ENCODE results near the gene YJU2. TPM values are rescaled to one million over a fixed set of nuclear protein-coding genes. Genes with fewer than 3 reads are reported as not detected.
A peak's percentile ranks its signal among the peaks of the same experiment; 100 is the strongest.

The YJU2 gene
- 10 to 100 TPM; 27.9 to 29.0 TPM for total RNA-seq

GRCh38 chr19:4246767-4247593 lies at the start of gene YJU2:
YJU2 (plus strand) TSS chr19:4247080; CDS start chr19:4247147, 67 bp downstream.
- Mint-ChIP-seq H3K27me3 (no peaks in the 10 kb centered on the region), H3K27ac (peak within 1 kb of the TSS; percentile 98), H3K36me3 (peaks cover 29% of the 10 kb centered on the region), H3K9me3 (peaks cover 1% of the 10 kb centered on the region), H3K4me1 (peaks cover 6% of the 10 kb centered on the region), H3K4me3 (peak within 1 kb of the TSS; percentile 93)
- ATAC-seq (ENCODE audit: low read depth) (peak; percentile 94), DNase-seq (peak; percentile 94)
- POLR2A ChIA-PET: interaction anchor here (0.5 to 1.5 kb wide), 13 partner anchors 10 to 224 kb away, joined by 3 to 20 read pairs (median 4); partner anchors contain the start of genes CHAF1A, MPND, SH3GL1 and SHD

DNA sequence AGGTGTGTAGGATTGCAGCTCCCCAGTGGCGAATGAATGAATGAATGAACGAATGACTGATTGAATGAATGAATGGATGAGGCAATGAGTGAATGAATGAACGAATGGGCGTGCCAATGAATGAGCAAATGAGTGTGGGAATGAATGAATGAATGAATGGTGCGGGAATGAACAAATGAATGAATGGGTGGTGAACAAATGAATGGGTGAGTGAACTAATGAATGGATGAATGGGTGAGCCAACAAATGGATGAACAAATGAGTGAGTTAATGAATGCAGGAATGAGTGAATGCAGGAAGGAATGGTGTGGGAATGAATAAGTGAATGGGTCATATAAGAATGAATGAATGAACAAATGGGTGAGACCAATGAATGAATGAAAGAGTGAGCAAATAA lies 49.7 kb upstream of the YJU2 start:
- POLR2A ChIA-PET: no interaction called here
- ATAC-seq (ENCODE audit: low read depth): no peak
- Mint-ChIP-seq H3K36me3 (peaks cover 8% of the 10 kb centered on the region), H3K4me1 (peaks cover 8% of the 10 kb centered on the region), H3K27me3 (peaks cover 37% of the 10 kb centered on the region), H3K27ac (no peak overlapping the region), H3K4me3 (no peak overlapping the region), H3K9me3 (peaks cover 7% of the 10 kb centered on the region)
- DNase-seq: no peak

DNA sequence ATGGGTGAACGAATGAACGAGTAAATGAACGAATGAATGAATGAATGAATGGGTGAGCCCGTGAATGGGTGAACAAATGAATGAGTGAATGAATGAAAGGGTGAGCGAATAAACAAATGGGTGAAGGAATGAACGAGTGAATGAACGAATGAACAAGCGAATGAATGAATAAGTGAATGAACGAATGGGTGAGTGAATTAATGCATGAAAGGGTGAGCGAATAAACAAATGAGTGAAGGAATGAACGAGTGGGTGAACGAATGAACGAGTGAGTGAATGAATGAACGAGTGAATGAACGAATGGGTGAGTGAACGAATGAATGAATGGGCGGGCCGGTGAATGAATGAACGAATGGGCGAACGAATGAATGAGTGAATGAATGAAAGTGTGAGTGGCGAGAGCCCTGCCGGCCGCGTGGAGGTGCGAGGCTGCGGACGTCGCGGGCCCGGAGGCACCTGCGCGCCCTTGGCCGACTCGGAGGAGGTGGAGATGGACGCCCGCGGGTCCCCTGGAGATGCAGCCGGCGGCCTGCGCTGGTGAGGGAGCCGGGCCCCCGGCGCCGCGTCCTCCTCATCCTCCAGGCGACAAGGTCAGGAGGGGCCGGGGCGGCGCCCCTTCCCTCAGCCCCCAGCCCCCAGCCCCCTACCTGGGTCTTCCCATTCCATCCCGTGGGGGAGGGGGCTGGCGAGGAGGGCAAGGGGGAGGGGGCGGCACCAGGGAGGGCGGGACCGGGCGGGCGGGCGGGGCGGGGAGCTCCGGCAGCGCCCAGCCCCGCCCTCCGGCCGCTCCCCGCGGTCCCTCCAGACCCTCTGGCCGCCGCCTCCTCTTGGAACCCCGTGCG lies 49.0 kb upstream of the YJU2 start:
- Mint-ChIP-seq H3K27ac (no peak overlapping the region), H3K4me3 (no peak overlapping the region), H3K4me1 (peaks cover 8% of the 10 kb centered on the region), H3K9me3 (peaks cover 7% of the 10 kb centered on the region), H3K27me3 (peaks cover 37% of the 10 kb centered on the region), H3K36me3 (peaks cover 8% of the 10 kb centered on the region)
- DNase-seq (no peak), ATAC-seq (ENCODE audit: low read depth) (no peak)
- POLR2A ChIA-PET: no interaction called here

DNA sequence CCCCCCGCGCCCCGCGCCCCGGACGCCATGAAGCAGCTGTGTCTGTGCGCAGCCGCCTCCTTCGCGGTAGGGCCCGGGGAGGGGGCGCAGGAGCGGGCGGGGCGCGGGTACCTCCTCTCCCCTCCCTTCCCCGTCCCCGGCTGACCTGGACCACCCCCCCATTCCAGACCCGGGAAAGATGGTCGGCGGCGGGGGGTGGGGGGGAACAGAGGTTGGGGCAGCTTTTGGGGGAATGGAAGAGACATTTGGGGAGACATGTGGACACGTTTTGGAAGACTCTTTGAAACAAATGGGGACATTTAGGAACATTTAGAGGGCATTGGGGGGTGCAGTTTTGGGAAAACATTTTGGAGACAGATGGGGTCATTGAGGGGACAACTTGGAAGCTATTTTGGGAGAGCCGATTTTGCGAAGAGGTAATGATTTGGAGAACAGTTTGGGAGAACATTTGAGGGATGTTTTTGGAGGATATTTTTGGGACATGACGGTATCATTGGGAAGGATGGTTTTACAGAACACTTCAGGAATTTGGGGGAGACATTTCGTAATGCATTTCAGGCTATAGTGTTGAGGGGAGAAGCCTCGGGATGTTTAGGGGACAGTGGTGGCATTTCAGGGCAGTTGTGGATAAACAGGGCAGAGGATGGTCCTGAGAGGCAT lies 48.3 kb upstream of the YJU2 start:
- peaks cover 8% of the 10 kb centered on the region for H3K36me3 Mint-ChIP-seq
- ATAC-seq (ENCODE audit: low read depth) (no peak), DNase-seq (no peak)
- H3K27ac Mint-ChIP-seq: no peak overlapping the region
- peaks cover 7% of the 10 kb centered on the region for H3K9me3 Mint-ChIP-seq
- no peak overlapping the region for H3K4me3 Mint-ChIP-seq
- H3K27me3 Mint-ChIP-seq: peaks cover 31% of the 10 kb centered on the region
- POLR2A ChIA-PET: interaction anchor here (0.5 kb wide), 1 partner anchor 34 kb away, joined by 4 read pairs; no protein-coding TSS in a partner anchor
- peaks cover 8% of the 10 kb centered on the region for H3K4me1 Mint-ChIP-seq

DNA sequence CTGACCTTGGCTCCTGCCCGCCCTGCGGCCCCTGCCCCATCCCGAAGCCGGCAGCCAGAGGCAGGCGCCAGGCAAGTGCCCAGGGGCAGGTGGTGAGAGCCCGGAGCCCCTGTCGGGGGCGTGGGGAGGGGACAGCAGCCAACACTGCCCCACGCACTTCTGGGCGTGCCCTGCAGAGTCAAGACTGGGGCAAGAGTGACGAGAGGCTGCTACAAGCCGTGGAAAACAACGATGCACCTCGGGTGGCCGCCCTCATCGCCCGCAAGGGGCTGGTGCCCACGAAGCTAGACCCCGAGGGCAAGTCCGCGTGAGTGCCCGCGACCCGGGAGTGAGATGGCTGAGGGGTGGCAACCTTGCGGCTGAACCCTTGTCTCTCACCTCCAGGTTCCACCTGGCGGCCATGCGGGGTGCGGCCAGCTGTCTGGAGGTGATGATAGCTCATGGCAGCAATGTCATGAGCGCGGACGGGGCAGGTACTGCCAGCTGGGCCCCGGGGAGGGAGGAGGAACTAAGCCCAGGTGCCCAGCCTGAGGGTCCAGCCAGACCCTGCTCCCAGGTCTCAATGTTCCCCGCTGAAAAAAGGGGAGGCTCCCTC lies 47.1 kb upstream of the YJU2 start:
- peaks cover 8% of the 10 kb centered on the region for H3K36me3 Mint-ChIP-seq
- POLR2A ChIA-PET: no interaction called here
- H3K4me1 Mint-ChIP-seq: peaks cover 11% of the 10 kb centered on the region
- peaks cover 7% of the 10 kb centered on the region for H3K9me3 Mint-ChIP-seq
- no peak overlapping the region for H3K27ac Mint-ChIP-seq
- no peak for ATAC-seq (ENCODE audit: low read depth)
- DNase-seq: no peak
- no peak overlapping the region for H3K4me3 Mint-ChIP-seq
- peaks cover 31% of the 10 kb centered on the region for H3K27me3 Mint-ChIP-seq

- peaks cover 8% of the 10 kb centered on the region for H3K36me3 Mint-ChIP-seq
- POLR2A ChIA-PET: interaction anchor here (0.7 to 0.9 kb wide), 2 partner anchors 215 to 216 kb away, joined by 3 read pairs; partner anchors contain the start of gene EEF2
- peaks cover 7% of the 10 kb centered on the region for H3K9me3 Mint-ChIP-seq
- H3K27me3 Mint-ChIP-seq: peaks cover 31% of the 10 kb centered on the region
- H3K4me1 Mint-ChIP-seq: peaks cover 11% of the 10 kb centered on the region
- ATAC-seq (ENCODE audit: low read depth): no peak
- no peak overlapping the region for H3K4me3 Mint-ChIP-seq
- no peak overlapping the region for H3K27ac Mint-ChIP-seq
- DNase-seq: no peak
Measured at GRCh38 chr19:4200940-4201542, 45.8 kb upstream of the YJU2 start.

- ATAC-seq (ENCODE audit: low read depth) (no peak), DNase-seq (no peak)
- Mint-ChIP-seq H3K27ac (no peak overlapping the region), H3K4me3 (no peak overlapping the region), H3K9me3 (peaks cover 7% of the 10 kb centered on the region), H3K36me3 (peaks cover 8% of the 10 kb centered on the region), H3K27me3 (peaks cover 27% of the 10 kb centered on the region), H3K4me1 (peaks cover 11% of the 10 kb centered on the region)
- POLR2A ChIA-PET: interaction anchor here (0.6 to 1.3 kb wide), 2 partner anchors 216 to 241 kb away, joined by 3 to 5 read pairs; partner anchors contain the start of gene EEF2
Measured at GRCh38 chr19:4201798-4202197, 45.1 kb upstream of the YJU2 start.

- H3K27ac Mint-ChIP-seq: no peak overlapping the region
- ATAC-seq (ENCODE audit: low read depth) (no peak), DNase-seq (no peak)
- no peaks in the 10 kb centered on the region for H3K9me3 Mint-ChIP-seq
- POLR2A ChIA-PET: no interaction called here
- no peaks in the 10 kb centered on the region for H3K36me3 Mint-ChIP-seq
- H3K4me3 Mint-ChIP-seq: no peak overlapping the region
- peaks cover 3% of the 10 kb centered on the region for H3K4me1 Mint-ChIP-seq
- H3K27me3 Mint-ChIP-seq: no peaks in the 10 kb centered on the region
Measured at GRCh38 chr19:4206818-4207484, 39.9 kb upstream of the YJU2 start.

DNA sequence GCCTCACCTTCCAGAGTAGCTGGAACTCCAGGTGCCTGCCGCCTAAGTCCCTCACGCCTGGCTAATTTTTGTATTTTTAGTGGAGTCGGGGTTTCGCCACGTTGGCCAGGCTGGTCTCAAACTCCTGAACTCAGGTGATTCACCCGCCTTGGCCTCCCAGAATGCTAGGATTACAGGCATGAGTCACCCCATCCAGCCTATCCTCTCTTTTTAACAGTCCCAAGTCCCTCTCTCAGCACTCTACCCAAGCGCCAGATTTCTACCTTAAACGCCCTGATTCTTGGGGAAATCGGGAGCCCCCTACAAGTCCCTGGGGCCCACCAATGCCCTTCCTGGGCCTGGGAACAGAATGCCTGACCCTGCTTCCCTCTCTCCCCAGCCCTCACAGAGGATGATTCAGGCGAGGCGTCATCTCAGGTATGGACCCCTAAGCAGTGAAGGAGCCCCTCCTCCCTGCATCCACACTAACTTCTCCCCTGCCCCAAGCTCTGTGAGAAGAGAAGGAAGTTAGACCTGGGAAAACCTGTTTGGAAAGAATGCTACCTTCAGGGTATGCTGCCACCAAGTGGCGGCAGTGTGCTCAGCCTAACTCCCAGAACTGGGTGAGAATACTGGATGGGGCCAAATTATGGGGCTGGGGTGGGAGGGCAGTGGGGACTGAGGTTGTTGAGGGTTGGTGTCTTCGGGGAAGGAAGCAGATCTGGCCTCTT lies 38.3 kb upstream of the YJU2 start:
- no peaks in the 10 kb centered on the region for H3K9me3 Mint-ChIP-seq
- H3K27ac Mint-ChIP-seq: no peak overlapping the region
- POLR2A ChIA-PET: no interaction called here
- no peak for DNase-seq
- no peak for ATAC-seq (ENCODE audit: low read depth)
- no peaks in the 10 kb centered on the region for H3K27me3 Mint-ChIP-seq
- no peak overlapping the region for H3K4me3 Mint-ChIP-seq
- H3K4me1 Mint-ChIP-seq: peaks cover 3% of the 10 kb centered on the region
- H3K36me3 Mint-ChIP-seq: no peaks in the 10 kb centered on the region

DNA sequence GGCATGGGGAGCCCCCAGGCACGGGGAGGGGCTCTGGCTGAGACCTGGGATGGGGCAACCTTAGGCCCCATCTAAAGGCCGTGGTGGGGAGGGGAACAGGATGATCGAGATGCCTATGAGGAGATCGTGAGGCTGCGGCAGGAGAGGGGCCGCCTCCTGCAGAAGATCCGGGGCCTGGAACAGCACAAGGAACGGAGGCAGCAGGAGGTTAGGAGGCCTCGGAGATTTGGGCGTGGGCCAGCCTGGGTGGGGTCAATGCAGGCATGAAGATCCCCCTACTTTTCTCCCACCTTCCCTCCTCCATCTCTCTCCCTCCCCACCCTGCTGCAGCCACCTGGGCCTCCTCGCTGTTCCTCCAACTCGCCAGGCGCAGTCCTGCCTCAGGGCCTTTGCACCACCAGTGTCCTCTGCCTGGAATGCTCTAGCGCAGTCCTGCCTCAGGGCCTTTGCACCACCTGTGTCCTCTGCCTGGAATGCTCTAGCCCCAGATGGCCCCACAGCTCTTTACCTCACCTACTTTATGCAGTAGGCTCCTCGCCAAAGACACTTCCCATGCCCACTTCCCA lies 36.6 kb upstream of the YJU2 start:
- no peak overlapping the region for H3K27ac Mint-ChIP-seq
- POLR2A ChIA-PET: no interaction called here
- H3K27me3 Mint-ChIP-seq: no peaks in the 10 kb centered on the region
- no peak overlapping the region for H3K4me3 Mint-ChIP-seq
- no peaks in the 10 kb centered on the region for H3K36me3 Mint-ChIP-seq
- no peak for DNase-seq
- no peaks in the 10 kb centered on the region for H3K9me3 Mint-ChIP-seq
- no peak for ATAC-seq (ENCODE audit: low read depth)
- H3K4me1 Mint-ChIP-seq: no peaks in the 10 kb centered on the region

- no peaks in the 10 kb centered on the region for H3K4me1 Mint-ChIP-seq
- DNase-seq (no peak), ATAC-seq (ENCODE audit: low read depth) (no peak)
- H3K36me3 Mint-ChIP-seq: no peaks in the 10 kb centered on the region
- H3K27me3 Mint-ChIP-seq: no peaks in the 10 kb centered on the region
- no peak overlapping the region for H3K27ac Mint-ChIP-seq
- no peak overlapping the region for H3K4me3 Mint-ChIP-seq
- H3K9me3 Mint-ChIP-seq: peaks cover 5% of the 10 kb centered on the region
- POLR2A ChIA-PET: interaction anchor here (0.6 kb wide), 1 partner anchor 192 kb away, joined by 5 read pairs; no protein-coding TSS in a partner anchor
Measured at GRCh38 chr19:4213116-4213515, 33.8 kb upstream of the YJU2 start.

Data from activated naive CD8-positive, alpha-beta T cell treated with anti-CD3 and anti-CD28 coated beads, Interleukin-2, amount 10 ng/mL, durations not matched to agents 7 days and 5 days (primary cell).